RPMI8226 (cell line): ENCODE results near the gene BLTP3B.
A peak's percentile ranks its signal among the peaks of the same experiment; 100 is the strongest.
"Not testable (repeated sequence)": the region's sequence is repeated elsewhere in the genome, so short reads cannot be mapped to it uniquely, and the experiment has no call there.

Experiments
- DNase-seq: peaks from one replicate; pipeline ENCODE4 v3.0.0-alpha.2; 2015

BLTP3B gene, protein sequence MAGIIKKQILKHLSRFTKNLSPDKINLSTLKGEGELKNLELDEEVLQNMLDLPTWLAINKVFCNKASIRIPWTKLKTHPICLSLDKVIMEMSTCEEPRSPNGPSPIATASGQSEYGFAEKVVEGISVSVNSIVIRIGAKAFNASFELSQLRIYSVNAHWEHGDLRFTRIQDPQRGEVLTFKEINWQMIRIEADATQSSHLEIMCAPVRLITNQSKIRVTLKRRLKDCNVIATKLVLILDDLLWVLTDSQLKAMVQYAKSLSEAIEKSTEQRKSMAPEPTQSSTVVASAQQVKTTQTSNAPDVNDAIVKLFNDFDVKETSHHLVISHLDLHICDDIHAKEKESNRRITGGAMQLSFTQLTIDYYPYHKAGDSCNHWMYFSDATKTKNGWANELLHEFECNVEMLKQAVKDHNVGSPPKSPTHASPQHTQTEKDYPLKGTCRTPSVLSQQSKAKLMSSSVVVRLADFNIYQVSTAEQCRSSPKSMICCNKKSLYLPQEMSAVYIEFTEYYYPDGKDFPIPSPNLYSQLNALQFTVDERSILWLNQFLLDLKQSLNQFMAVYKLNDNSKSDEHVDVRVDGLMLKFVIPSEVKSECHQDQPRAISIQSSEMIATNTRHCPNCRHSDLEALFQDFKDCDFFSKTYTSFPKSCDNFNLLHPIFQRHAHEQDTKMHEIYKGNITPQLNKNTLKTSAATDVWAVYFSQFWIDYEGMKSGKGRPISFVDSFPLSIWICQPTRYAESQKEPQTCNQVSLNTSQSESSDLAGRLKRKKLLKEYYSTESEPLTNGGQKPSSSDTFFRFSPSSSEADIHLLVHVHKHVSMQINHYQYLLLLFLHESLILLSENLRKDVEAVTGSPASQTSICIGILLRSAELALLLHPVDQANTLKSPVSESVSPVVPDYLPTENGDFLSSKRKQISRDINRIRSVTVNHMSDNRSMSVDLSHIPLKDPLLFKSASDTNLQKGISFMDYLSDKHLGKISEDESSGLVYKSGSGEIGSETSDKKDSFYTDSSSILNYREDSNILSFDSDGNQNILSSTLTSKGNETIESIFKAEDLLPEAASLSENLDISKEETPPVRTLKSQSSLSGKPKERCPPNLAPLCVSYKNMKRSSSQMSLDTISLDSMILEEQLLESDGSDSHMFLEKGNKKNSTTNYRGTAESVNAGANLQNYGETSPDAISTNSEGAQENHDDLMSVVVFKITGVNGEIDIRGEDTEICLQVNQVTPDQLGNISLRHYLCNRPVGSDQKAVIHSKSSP (N-terminal part only)

DNA sequence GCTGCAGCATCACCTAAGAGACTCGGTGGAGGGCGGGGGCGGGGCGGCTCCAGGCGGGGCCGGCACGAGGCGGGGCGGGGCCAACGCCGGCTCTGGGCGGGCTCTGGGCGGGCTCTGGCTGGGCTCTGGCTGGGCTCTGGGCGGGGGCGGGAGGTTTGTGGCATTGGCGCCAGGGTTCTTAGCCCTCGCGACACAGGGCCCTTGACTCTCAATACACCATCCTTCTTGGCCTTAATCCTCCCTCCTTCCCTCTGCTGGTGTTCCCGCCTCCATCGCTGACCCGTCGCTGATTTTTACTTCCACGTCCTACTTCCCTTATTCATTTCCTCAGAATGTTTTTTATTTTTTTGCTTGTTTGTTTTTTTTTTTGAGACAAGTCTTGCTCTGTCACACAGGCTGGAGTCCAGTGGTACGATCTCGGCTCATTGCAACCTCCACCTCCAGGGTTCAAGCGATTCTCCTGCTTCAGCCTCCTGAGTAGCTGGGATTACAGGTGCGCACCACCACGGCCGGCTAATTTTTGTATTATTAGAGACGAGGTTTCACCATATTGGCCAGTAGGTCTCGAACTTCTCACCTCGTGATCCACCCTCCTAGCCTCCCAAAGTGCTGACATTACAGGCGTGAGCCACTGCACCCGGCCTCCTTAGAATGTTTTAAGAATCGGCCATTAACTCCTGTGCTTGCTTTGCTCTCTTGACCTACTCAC is at the start of gene BLTP3B:
BLTP3B (minus strand) TSS at position 24 of the 709 bp plus-strand sequence. CDS start 239 bp downstream, outside the sequence.
- peak; percentile 89 for DNase-seq

DNA sequence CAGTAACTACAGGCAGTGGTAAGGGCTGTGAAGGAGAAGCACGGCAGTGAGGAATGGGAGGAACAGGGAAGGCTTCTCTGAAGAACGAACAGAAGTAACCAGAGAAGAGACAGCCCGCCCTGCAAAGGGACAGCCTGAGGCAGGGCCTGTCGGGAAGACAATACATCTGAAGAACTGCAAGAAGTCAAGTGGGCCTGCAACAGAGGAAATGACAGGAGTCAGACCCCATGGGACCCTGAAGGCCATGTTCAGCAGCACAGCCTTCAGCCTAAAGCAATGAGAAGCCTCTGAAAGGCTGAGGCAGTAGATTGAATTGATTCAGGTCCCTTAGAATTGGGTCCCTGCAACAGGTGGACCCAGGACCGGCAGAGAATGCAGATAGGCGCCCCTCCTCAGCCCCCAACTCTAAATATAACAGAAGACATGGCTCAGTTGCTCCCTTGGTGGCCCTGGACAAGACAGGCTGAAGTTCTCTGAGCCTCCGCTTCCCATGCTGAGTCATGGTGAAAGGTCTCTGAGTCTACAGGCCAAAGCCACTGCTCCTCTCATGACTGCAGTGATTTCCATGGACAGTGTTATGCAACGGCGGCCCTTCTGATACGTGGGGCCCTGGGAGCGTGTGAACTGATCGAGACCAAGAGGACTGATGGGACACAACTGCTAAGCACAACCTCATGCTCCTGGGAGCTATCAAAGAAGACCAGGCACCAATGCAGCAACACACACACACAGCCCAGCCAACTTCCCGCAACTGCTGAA is 47.1 kb upstream of the BLTP3B start:
- DNase-seq = no peak

DNA sequence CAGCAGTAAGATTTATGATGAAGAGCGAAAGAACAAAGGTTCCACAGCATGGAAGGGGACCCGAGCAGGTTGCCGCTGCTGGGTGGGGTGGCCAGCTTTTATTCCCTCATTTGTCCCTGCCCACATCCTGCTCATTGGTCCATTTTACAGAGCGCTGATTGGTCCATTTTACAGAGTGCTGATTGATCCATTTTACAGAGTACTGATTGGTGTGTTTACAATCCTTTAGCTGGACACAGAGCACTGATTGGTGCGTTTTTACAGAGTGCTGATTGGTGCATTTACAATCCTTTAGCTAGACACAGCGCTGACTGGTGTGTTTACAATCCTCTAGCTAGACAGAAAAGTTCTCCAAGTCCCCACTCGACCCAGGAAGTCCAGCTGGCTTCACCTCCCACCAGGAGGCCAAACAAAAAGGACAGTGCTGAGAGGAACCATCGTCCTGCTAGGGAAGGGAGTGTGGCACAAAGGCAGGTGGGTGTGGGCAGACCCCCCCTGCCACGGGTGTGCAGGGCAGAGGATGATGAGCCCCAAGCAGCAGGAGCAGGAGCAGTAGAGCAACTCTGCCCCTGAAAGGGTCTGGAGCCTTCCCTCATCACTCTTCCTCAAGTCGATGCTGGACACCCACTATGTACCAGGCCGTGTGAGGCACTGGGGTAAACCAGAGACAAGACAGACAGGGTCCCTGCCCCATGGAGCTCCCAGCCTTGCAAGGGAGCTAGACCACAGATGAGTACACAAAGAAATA is 46.4 kb upstream of the BLTP3B start:
- not testable (repeated sequence) for DNase-seq

DNA sequence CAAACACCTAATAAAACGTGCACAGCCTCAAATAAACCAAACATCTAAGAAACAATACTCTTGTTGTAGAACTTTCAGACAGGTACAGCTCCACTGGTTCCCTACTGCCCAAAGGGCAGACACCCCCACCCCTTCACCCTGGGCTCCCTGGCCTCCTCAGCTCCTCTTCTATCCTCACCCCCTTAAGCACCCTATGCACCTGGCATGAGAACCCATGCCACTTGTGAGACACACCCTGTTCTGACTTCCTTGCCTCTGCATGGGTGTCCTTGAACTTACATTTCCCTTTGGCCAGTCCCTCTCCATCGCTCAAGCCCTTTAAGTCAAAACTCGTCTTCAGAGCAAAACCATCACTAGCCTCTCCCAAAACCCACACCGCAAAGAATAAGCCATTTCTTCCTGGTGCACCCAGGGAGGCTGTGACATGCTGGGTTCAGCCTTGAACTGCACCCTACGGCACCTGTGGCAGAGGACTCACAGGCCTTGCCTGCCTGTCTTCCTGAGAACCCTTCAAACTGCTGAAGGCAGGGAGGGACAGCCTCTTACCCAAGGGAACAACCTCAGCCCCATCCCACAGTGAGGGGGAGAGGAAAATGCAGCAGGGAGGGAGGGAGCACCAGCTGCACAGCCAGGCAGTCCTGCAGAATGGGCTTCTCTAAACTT is 45.3 kb upstream of the BLTP3B start:
- DNase-seq = no peak

DNA sequence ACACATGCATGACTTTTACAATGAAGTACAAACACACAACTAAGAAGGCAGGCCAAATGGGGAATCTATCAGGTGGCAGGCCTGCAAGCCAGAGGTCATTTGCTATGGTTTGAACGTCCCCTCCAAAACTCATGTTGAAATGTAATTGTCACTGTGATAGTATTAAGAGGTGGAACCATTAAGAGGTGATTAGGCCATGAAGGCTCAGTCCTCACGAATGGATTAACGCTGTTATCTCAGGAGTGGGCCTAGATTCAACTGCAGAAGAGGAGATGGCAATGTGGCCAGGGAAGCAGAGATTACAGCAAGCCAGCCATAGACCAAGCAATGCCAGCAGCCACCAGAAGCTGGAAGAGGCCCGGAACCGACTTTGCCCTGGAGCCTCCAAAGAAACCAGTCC is 44.4 kb upstream of the BLTP3B start:
- no peak for DNase-seq

DNA sequence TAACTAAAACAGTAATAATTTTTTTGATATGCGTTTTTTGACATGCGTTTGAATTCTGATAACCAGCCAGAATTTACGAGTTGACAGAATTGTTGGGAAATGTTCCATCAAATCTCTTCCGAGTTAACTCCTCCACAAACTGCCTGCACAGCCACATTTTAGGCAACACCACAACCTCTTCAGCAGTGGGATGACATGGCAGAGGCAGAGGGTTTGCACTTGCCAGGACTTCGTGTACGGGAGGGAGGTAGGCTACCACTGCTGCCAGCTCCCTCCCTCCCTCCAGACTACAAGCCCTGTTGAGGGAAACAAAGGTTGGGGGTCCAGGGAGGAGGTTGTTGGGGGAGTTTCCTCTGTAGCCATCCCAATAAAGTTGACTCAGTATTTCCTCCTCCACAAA is 43.4 kb upstream of the BLTP3B start:
- no peak for DNase-seq

DNA sequence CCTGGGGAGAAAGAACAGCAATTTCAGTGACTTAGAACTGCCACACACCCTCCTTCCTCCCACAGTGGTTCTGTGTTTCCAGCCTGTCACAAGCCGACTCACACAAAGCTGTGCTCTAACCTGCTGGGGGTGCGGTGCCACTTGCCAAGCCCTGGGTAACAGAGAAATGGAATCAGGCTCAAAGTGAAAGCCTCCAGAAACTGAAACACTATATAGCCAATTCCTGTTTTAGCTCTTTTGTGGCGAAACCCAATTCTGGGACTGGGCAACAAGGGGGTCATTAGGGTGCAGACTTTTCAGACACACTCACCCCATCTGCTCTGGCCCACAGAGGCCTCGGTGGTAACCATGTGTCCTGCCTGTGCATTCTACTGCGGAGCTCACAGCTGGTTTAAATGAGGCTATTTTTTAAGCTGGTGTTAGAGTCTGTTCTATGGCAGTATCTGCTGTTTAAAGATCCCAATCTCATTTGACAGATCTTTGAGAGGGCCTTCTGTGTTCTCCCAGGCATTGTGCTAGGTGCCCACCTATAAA is 42.8 kb upstream of the BLTP3B start:
- no peak for DNase-seq

DNA sequence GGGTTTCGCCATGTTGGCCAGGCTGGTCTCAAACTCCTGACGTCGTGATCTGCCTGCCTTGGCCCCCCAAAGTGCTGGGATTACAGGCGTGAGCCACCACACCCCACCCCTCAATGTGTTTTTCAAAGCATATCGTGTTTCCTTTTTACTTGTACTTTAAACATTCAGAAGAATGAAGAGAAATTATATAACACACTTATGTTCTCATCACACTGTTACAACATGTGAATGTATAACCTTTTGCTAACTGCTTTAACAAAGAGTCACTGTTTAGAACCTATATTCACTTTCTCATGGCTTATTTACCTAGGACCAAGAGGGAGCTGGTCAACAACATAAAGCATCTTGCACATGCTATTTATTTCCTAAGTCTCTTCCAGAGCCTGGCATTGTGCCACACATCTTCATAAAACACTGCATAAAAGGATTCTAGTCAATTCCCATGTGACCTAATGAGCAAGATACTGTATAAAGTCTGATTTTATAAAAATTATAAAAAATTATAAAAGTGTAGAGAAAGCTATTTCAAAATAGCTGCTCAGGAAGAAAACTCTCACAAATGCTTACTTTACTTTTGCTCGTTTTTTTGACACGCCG is 42.0 kb upstream of the BLTP3B start:
- no peak for DNase-seq

DNA sequence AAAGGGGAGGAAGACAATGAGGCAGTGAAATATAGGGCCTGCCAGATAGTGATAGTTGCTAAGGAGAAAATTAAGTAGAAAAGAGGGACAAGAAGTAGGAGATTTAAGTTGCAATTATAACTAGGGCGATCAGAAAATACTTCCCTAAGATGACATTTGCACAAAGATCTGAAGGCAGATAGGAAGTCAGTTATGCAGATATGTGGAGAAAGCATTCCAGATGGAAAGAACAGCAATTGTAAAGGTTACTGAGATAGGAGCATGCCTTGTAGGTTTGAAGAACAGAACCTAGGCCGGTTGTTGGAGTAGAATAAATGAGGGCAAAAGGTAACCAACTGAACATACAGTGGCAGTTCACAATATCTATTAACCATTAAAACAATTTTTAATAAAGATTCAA is 36.6 kb upstream of the BLTP3B start:
- no peak for DNase-seq

DNA sequence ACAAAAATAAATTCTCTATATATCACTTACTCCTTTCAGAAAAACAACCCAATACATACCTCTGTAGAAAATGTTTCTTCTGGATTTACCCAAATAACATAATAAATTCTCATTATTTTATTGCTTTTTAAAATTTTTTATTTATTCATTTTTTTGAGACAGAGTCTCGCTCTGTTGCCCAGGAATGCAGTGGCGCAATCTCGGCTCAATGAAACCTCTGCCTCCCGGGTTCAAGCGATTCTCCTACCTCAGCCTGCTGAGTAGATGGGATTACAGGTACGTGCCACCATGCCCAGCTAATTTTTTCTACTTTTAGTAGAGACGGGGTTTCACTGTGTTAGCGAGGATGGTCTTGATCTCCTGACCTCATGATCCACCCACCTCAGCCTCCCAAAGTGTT is 33.8 kb upstream of the BLTP3B start:
- DNase-seq = not testable (repeated sequence)

DNA sequence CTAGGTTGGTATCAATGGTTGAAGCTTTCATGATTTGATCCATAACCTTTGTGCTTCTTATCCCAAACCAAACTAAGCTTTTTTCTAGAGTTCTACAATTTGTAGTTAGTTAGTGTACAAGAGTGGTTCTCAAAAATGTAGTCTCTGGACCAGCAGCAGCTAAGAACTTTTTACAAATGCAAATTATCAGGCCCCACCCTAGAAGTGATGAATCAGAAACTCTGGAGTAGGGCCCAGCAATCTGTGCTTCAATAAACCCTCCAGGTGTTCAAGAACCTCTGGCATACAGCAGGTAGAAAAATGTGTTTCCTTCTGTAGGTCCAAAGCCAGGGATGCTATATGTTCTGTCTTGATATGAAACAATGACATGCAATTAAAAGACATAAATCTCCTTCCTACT is 31.8 kb upstream of the BLTP3B start:
- DNase-seq = no peak

DNA sequence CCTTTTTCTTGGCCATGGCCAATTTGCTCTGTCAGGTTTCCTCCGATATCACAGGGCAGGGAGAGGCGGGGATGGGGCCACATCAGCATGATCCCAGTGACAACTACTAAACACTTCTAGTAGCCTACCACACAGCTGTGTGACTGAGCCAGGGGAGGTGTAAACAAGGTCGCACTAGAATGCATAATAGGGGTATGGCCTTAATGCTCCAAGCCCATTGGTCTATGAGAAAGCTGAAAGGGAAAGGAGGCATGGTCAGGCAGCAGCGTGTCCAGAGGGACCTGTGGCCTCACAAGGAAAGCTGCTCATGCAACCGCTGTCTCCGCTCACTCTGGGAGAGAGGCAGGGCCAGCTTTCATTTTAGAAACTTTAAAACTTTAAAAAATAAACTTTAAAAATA is 30.4 kb upstream of the BLTP3B start:
- DNase-seq = no peak

DNA sequence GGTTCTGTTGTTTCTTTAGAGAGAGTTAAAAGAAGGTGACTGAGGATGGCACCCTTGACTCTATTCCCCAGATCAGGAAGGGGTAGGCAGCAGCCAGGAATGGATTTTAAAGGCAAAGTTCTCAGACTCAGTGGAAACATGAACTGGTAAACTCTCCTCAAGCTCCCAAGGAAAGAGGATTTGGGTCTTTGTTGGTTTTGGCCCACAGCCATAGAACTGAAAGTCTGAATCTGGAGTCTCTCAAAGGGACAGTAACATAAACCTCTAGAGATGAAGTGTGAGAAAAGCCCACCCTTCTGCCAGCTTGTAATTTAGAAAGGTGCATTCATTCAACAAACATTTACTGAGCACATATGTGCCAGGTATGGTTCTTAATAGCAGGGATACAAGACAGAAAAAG is 28.6 kb upstream of the BLTP3B start:
- no peak for DNase-seq

DNA sequence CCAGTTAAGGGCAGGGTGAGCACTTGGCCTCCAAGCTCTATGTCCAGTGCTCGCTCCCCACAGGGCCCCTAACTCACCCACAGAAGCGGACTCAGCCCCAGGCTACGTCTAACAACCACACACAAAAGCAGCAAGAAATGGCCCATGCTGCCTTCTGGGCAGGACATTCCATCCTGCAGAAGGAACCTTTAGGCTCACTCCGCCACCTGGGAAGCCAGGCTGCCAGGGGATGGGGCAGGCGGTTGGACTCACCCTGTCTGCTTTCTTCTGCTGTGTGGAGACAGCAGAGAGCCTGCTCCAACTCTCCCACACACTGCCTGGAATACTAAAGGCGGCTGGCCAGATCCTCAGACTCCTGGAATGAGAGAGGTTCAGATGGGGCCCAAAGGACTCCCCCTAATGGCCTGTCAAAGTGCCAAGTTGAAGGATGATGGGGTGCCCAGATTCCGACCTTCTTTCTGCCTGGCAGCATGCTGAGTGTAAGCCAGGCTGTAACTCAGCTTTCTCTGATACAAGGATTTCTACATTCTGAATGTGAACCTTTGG is 27.7 kb upstream of the BLTP3B start:
- no peak for DNase-seq

DNA sequence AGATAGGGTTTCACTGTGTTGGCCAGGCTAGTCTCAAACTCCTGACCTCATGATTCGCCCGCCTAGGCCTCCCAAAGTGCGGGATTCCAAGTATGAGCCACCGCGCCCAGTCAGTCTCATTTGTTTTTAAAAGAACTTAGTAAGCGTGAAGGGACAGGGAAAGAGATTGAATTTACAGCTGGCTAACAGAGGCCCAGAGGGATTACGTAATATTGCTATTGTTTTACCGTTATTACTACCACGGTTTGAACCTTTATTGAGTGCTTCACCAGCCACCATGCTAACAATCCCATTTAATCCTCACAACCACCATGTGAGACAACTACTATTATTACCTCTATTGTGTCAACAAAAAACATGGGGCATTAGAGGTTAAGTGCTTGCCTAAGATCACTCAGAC is 26.7 kb upstream of the BLTP3B start:
- DNase-seq = no peak

DNA sequence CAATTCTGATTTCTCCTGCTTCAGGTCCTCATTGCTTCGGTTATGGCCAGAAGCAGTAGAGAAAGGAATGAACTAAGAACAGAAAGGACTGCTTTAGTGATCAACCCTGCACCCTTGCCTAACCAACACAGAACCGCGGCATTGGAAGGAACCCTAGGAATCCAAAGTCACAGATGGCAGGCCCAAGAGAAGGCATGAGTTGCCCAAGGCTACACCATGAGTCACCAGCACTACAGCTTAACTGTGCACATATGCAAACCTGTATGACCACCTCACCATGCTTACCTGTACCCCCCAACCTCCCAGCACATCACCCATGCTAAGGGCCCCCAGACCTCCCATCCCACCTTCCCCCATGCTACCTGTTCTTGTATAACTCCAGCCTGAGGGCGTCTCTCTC is 25.9 kb upstream of the BLTP3B start:
- no peak for DNase-seq

DNA sequence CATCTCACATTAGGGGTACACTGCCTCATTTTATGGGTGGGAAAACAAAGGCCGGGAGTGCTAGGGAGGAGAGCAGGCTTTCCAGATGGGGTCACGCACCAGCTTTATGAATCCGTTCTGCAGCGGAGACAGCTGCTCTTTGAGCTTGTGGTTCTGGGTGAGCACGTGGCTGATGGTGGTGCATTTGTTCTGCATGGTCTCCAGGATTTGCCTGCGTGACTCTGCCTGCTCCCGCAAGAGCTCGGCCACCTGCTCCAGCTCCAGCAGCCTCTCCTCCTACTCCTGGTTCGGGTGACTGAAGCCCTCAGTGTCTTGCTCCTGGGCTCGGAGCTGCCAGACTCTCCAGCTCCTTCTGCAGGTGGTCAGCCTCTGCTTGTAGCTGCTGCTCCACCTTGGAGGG is 23.6 kb upstream of the BLTP3B start:
- DNase-seq = no peak

DNA sequence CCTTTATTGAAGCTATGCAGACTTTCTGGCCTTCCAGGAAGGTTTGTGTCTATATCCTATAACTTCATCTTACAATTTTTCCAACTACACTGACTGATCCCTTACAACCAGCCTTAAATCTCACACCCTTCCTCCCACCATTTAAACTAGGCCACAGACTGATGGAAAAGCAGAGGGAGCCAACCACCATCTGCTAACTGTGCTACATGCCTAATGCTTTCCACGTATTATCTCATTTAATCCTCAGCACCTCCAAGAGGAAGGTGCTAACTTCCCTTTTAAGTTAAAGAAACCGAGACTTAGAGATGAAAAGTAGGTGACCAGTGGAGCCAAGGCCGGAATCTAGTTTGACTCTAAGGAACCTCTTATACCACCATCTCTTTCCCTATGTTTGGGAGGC is 22.7 kb upstream of the BLTP3B start:
- DNase-seq = no peak

DNA sequence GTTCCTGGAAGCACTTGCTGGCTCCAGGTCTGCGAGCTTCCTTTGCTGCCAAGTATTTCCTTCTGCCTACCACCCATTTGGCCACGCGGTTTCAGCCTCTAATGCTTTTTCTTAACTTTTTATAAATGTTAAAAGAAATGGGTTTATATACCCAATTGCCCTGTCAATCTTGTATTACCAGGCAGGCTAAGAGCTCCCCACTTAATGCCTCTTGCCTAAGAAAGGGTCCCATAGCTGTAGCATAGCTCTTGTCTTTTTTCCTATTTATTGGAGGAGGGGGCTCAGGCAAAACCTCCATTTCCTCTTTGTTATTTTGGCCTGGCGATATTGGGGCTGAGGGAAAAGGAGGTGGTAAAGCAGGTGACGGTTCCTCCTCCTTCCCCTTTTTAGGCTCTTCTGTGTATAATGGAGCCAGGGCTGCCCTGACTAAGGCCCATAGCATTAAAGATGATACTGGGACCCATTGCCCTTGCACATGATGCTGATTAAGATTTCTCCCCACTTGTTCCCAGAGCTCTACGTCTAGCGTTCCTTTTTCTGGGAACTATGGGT is 21.6 kb upstream of the BLTP3B start:
- DNase-seq = no peak
